OCI-LY3 (cell line): ENCODE results near the gene LYST.

Experiments used
- H2AFZ ChIP-seq: fragments of 200-600, 300-600 bp; shearing (Covaris generic); 2 replicates; pipeline ENCODE4 v1.6.0; 2014; ENCODE audit warnings: antibody characterized with exemption, low read depth, low read length
- H3K27ac ChIP-seq: fragments of 200-600, 300-600 bp; sonication (generic); 2 replicates; pipeline ENCODE4 v1.5.1; 2014; ENCODE audit warnings: mild to moderate bottlenecking, low read length, moderate library complexity, mixed read lengths
- H3K27me3 ChIP-seq: fragments of 200-600, 300-600 bp; sonication (generic); 2 replicates; pipeline ENCODE4 v1.6.1; 2014; ENCODE audit warnings: low read depth, low read length, mixed read lengths
- H3K36me3 ChIP-seq: fragments of 200-600, 300-600 bp; sonication (generic); replicated peaks from 2 replicates; pipeline ENCODE3; 2014; ENCODE audit warnings: low read depth, low read length, mixed read lengths
- H3K4me1 ChIP-seq: fragments of 300-600, 200-600 bp; sonication (generic); 2 replicates; pipeline ENCODE4 v1.6.1; 2014; ENCODE audit warnings: low read length, mixed read lengths
- H3K4me2 ChIP-seq: fragments of 200-600, 300-600 bp; sonication (generic); 2 replicates; pipeline ENCODE4 v1.6.1; 2014; ENCODE audit warnings: low read length, mixed read lengths
- H3K4me3 ChIP-seq: fragments of 300-600, 200-600 bp; sonication (generic); 2 replicates; pipeline ENCODE4 v1.5.1; 2014; ENCODE audit warnings: antibody characterized with exemption, mild to moderate bottlenecking, low read length, moderate library complexity
- H3K79me2 ChIP-seq: fragments of 300-600, 200-600 bp; shearing (Covaris generic); 2 replicates; pipeline ENCODE4 v1.6.1; 2014; ENCODE audit warnings: mild to moderate bottlenecking, low read length, mixed read lengths
- H3K9ac ChIP-seq: fragments of 300-600, 200-600 bp; shearing (Covaris generic); 2 replicates; pipeline ENCODE4 v1.6.0; 2014; ENCODE audit warnings: mild to moderate bottlenecking, low read length, moderate library complexity
- H3K9me3 ChIP-seq: fragments of 200-600, 300-600 bp; shearing (Covaris generic); 2 replicates; pipeline ENCODE4 v1.6.1; 2014; ENCODE audit warnings: low read length, mixed read lengths; ENCODE audit not compliant: insufficient read depth
- H4K20me1 ChIP-seq: fragments of 200-600, 300-600 bp; sonication (generic); 2 replicates; pipeline ENCODE4 v1.6.1; 2016; ENCODE audit warnings: low read length, mixed read lengths; ENCODE audit not compliant: insufficient read depth
- CTCF ChIP-seq: fragments of 200-600, 300-600 bp; sonication (generic); IDR thresholded peaks from 2 replicates; pipeline ENCODE4 v1.5.1; 2014; ENCODE audit warnings: antibody characterized with exemption, low read length, low read depth
- EZH2phosphoT487 ChIP-seq: fragments of 200-600 bp; shearing (Covaris generic); IDR thresholded peaks from 2 replicates; pipeline ENCODE4 v1.6.1; 2018; ENCODE audit warnings: antibody characterized with exemption, mixed run types, low read depth

LYST gene

GRCh38 chr1:235670157-235670776, 196.4 kb downstream of the LYST start:
- Histone ChIP-seq H3K27ac (no peak overlapping the region), H3K4me1 (no peaks in the 10 kb centered on the region), H3K79me2 (no peaks in the 10 kb centered on the region), H4K20me1 (no peaks in the 10 kb centered on the region), H3K9ac (no peak overlapping the region), H2AFZ (no peak overlapping the region), H3K4me2 (no peak overlapping the region), H3K4me3 (no peak overlapping the region), H3K27me3 (no peaks in the 10 kb centered on the region), H3K36me3 (peaks cover 35% of the 10 kb centered on the region), H3K9me3 (peaks cover 42% of the 10 kb centered on the region)
- TF ChIP-seq CTCF, result no peak
- TF ChIP-seq EZH2phosphoT487, result no peak

- Histone ChIP-seq H3K4me3 (no peak overlapping the region), H3K36me3 (peaks cover 26% of the 10 kb centered on the region), H3K27me3 (no peaks in the 10 kb centered on the region), H3K79me2 (no peaks in the 10 kb centered on the region), H3K4me2 (no peak overlapping the region), H4K20me1 (no peaks in the 10 kb centered on the region), H3K27ac (no peak overlapping the region), H3K4me1 (no peaks in the 10 kb centered on the region), H2AFZ (no peak overlapping the region), H3K9ac (no peak overlapping the region), H3K9me3 (peaks cover 32% of the 10 kb centered on the region)
- TF ChIP-seq EZH2phosphoT487, result no peak
- TF ChIP-seq CTCF, result no peak
Measured at GRCh38 chr1:235669277-235669676, 197.4 kb downstream of the LYST start.

GRCh38 chr1:235663628-235664027, 203.1 kb downstream of the LYST start:
- H3K27ac ChIP-seq, result no peak overlapping the region
- peaks cover 3% of the 10 kb centered on the region for H3K9me3 ChIP-seq

GRCh38 chr1:235661568-235661967, 205.1 kb downstream of the LYST start:
- Histone ChIP-seq H3K36me3 (no peaks in the 10 kb centered on the region), H4K20me1 (no peaks in the 10 kb centered on the region), H3K9ac (no peak overlapping the region), H3K79me2 (no peaks in the 10 kb centered on the region), H3K4me3 (no peak overlapping the region), H3K27ac (no peak overlapping the region), H3K9me3 (no peaks in the 10 kb centered on the region), H3K4me1 (no peaks in the 10 kb centered on the region), H3K27me3 (no peaks in the 10 kb centered on the region), H2AFZ (no peak overlapping the region), H3K4me2 (no peak overlapping the region)
- TF ChIP-seq CTCF (no peak), EZH2phosphoT487 (no peak)

More at GRCh38 chr1:235663628-235664027, 203.1 kb downstream of the LYST start:
- Histone ChIP-seq H2AFZ (no peak overlapping the region), H3K79me2 (no peaks in the 10 kb centered on the region), H3K4me1 (no peaks in the 10 kb centered on the region), H3K4me2 (no peak overlapping the region), H3K27me3 (no peaks in the 10 kb centered on the region), H3K36me3 (no peaks in the 10 kb centered on the region), H3K9ac (no peak overlapping the region), H3K4me3 (no peak overlapping the region), H4K20me1 (no peaks in the 10 kb centered on the region)
- TF ChIP-seq CTCF (no peak), EZH2phosphoT487 (no peak)
